NCI-H2107 (cell line): ENCODE results near the gene ASCC3.
A peak's percentile ranks its signal among the peaks of the same experiment; 100 is the strongest.
"Not testable (repeated sequence)": the region's sequence is repeated elsewhere in the genome, so short reads cannot be mapped to it uniquely, and the experiment has no call there.

Experiments
- DNase-seq: peaks from one replicate; lab custom pipeline; 2025; lab: John Stamatoyannopoulos, UW

ASCC3 gene

GRCh38 chr6:100880853-100881706, at the start of gene ASCC3:
Gene ASCC3, minus strand, starts transcription at chr6:100881329. Its CDS starts 13,332 bp downstream, at chr6:100867997.
- peak; percentile 73 for DNase-seq

GRCh38 chr6:100925749-100926148, 44.6 kb upstream of the ASCC3 start:
- no peak for DNase-seq

GRCh38 chr6:100924534-100925227, 43.6 kb upstream of the ASCC3 start:
- no peak for DNase-seq

GRCh38 chr6:100923481-100924165, 42.5 kb upstream of the ASCC3 start:
- DNase-seq: no peak

- no peak for DNase-seq
These were observed 39.0 kb upstream of the ASCC3 start for GRCh38 chr6:100920028-100920605.

GRCh38 chr6:100918152-100918551, 37.0 kb upstream of the ASCC3 start:
- no peak for DNase-seq

- DNase-seq: no peak
These were observed 34.7 kb upstream of the ASCC3 start for GRCh38 chr6:100915876-100916275.

GRCh38 chr6:100913400-100914276, 32.5 kb upstream of the ASCC3 start:
- DNase-seq: no peak

GRCh38 chr6:100906325-100906724, 25.2 kb upstream of the ASCC3 start:
- DNase-seq: no peak

- no peak for DNase-seq
These were observed 23.9 kb upstream of the ASCC3 start for GRCh38 chr6:100905067-100905466.

GRCh38 chr6:100904316-100904715, 23.2 kb upstream of the ASCC3 start:
- DNase-seq: no peak

GRCh38 chr6:100901582-100901981, 20.5 kb upstream of the ASCC3 start:
- DNase-seq: no peak

GRCh38 chr6:100899202-100899601, 18.1 kb upstream of the ASCC3 start:
- no peak for DNase-seq

- no peak for DNase-seq
These were observed 16.5 kb upstream of the ASCC3 start for GRCh38 chr6:100897671-100898070.

GRCh38 chr6:100893743-100894142, 12.6 kb upstream of the ASCC3 start:
- DNase-seq: no peak

GRCh38 chr6:100892693-100893092, 11.6 kb upstream of the ASCC3 start:
- no peak for DNase-seq

- no peak for DNase-seq
These were observed 11.0 kb upstream of the ASCC3 start for GRCh38 chr6:100892116-100892515.

GRCh38 chr6:100891079-100891478, 9.9 kb upstream of the ASCC3 start:
- DNase-seq: no peak

- DNase-seq: not testable (repeated sequence)
These were observed 9.5 kb upstream of the ASCC3 start for GRCh38 chr6:100890646-100891045.

- no peak for DNase-seq
These were observed 8.2 kb upstream of the ASCC3 start for GRCh38 chr6:100889351-100889750.

- DNase-seq: no peak
These were observed 4.9 kb upstream of the ASCC3 start for GRCh38 chr6:100886076-100886475.
